ENCODE measurements around the gene MICAL1.
"Not testable (repeated sequence)": the region's sequence is repeated elsewhere in the genome, so short reads cannot be mapped to it uniquely, and the experiment has no call there.

MICAL1 gene

DNA sequence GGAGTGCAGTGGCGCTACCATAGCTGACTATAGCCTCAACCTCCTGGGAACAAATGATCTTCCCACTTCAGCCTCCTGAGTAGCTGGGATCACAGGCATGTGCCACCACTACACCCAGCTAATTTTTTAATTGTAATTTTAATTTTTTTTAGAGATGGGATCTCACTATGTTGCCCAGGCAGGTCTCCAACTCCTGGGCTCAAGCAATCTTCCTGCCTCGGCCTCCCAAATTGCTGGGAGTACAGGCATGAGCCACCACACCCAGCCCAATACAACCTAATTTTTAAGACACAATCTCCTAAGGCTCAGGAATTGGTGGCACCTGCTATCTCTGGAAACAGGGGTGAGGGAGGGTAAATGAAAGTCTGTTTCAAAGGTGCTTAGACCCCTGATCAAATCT, 21.6 kb upstream of the MICAL1 start:
- no peak for DNase-seq

DNA sequence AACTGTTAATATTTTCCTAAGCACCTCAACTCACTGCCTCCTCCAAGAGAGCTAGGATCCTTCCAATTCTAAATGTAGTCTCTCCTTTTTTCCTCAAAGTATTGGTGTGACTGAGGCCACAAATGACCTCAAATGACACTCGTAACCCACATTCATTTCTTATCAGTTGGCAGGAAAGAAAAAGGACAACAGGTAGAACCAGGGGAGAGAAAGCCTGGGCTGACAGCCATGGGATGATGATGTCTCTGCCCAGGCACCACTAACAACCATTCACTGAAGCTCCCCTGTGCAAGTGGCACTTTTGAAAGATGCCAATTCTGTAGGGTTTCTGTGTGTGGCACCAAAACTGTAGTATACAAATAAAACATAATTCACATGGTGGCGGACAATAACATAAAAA, 20.1 kb upstream of the MICAL1 start:
- no peak for DNase-seq

DNA sequence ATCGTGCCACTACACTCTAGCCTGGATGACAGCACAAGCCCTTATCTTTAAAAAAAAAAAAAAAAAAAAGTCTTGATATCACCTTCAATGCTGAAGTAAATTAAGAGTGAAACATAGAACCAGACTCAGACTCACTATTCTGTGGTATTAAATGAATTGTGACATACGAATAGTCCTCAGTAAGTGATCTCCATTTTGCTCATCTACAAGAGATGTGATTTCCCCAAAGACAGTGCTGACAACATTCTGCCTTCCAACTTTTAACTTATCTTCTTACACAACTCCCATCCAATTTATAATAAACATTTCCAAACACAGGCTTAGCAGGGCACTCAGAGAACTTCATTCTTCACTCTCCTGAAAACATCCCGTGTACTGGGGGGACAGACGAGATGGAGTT, 19.4 kb upstream of the MICAL1 start:
- DNase-seq = no peak

DNA sequence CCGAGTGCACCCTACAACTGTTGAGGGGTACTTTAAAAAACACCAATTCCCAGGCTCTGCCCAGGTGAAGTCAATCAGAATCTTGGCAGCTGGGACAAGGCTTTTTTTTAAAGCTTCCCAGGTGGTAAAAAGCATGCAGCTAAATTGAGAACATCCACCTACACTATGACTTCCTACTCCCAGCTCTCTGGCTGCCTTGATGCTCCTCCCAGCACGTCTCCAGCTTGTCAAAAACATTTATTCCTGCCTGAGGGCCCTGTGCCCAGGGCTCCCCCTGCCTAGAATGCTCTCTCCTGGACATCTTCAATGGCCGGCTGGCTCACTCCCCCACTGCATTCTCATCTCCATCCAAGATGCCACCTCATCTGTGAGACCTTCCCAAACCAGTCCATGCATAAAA, 17.5 kb upstream of the MICAL1 start:
- no peak for DNase-seq

DNA sequence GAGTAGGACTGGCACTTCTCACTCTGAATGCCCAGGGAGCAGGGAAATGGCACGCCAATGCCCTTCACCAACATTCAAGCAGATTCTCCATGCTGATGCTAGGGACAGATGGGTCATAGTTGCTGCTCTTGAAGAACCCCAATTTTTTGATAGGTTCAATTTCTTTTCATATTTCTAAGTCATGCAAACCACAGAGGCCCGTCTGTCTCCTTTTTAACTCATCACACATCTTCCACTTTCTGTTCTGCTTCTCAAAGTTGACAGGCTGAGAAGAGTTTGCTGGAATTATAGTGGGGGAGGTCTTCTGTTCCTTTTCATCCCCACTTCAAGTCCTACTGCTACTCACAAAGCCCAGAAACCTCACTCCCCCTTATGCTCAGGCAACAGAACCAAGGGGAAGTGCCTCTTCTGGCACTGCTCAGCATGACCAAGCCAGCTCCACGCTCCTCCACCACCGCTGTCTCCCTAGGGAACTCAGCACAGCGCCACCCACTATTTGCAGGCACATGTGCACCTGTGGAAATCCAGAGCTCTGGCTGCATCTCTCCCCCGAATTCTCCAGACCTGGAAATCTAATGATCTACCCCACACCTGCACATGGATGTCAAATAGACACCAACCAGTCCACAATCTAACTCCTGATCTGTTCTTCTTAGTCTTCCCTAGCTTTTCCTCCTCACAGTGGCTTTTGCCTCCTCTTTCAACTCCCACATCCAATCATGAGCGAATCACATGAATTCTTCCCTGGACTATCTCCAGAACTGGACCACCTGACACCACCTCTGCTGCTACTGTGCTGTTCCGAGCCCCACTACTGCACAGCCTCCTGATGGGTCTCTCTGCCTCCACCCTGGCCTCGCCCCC, 16.8 kb upstream of the MICAL1 start:
- no peak for DNase-seq

DNA sequence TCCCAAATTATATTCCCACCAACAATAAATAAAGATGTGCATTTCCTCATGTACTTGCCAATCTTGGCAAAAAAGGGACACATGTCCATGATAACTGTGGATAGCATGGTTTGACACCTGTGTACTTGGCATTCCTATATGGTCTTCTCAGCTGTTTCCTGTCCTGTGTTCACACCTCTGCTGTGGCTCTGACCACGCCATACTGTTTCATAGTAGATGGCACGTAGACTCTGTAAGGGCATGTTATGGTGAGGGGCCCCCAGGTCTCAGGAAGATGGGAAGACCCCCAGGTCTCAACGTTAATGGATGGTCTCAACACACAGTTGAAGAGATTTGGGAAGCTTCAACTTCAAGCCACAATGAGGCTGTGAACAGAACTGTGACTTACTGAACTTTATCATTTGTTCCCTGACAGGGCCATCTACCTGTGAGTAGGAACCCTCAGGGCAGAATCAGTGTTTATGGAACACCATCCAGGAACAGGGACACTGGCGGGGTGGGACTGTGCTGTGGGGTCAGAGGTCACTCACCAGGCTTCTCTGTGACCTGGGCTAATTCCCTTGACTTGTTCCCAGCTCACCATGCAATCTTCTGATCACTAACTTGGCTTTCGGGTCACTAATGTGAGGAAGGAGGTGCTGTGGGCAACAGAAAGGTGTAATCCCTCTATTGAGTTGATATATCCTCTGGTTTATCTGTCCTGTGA, 15.7 kb upstream of the MICAL1 start:
- no peak for DNase-seq

DNA sequence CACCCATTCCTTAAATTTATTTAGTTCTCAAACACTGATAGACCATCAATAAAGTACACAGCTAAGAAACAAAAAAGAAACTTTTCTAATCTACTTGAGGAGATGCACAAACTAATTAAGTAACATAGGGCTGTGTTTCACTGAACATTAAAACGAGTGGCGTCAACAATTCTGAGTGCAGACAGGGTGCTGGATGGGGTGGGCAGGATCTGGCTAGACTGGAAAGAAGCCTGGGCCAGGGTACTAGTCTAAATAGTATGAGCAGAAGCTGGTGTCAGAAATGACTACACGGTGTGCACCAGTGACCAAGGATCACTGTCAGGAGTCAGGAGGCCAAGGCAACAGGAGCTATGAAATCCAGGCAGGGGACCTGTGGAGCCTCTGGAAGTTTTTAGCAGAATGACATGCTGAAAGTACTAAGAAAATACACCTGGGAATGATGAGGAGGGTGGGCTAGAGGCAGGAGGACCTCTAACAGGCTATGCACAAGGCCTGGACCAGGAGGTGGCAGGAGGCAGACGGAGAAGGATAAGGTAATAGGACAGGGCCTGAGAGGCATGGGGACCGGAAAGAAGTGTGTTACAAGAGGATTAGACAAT, 14.1 kb upstream of the MICAL1 start:
- no peak for DNase-seq

DNA sequence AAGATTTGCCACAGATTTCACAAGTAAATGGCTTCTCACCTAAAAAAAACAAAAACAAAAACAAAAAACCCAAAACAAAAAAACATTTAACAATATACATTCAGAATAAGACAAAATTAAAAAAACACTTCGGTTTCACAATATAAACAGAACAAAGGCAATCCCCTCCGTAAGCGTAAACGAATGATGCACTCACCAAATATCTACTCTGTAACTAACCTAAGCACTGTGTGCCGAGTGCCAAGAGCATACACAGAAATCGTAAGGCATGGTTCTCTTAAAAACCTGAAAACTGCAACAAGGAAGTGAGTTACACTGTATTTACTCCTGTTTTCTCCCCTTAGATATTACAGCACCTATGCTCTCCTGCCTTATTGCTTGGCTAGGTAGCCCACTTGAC, 12.1 kb upstream of the MICAL1 start:
- DNase-seq = no peak

DNA sequence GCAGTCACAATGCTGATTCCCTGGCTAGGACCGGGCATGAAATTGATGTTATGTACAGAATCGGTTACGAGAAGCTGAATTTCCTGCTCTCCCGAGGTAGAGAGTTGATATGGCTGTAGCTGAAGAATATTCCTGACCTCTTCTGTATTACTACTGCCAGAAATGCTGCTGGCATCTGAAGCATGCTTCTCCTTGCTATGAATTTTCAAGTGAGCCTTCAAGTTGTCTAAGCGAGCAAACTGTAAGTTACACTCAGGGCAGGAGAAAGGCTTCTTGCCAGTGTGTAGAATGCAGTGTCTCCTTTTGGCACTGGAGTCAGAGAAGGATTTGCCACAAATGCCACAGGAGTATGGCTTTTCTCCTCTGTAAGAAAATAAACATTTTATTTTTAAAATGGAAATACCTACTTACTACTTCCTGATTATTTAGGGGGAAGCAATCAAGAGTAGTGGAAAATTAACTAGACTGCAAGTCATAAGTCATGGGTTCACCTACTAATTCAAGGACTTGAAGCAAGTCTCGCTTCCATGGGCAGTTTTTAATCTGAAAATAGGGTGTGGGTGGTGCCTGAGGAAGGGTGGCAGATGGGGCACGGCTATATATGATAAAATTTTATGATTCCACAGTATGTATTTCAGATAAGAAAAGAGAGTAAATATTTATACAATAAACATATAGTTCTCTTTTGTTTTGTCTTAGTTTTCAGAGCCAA, 10.8 kb upstream of the MICAL1 start:
- no peak for DNase-seq

DNA sequence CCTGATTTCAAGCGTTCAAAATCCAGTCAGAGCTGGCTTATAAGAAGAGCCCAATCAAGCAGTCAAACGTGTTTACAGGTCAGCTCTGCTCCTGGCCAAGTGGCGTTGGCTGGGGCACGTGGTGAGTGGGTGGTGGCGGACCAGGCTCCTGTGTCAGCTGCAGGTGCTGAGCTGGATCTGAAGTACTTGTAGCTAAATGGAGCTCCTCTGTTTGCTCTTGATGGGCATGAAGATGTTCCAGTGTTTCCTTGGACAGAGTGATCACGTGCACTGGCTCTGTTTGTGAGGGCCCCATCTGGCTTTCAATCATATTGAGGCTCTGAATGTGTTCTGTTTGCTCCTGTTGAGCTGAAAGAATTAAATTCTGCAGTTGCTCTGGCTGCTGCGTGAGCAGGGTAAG, 10.2 kb upstream of the MICAL1 start:
- DNase-seq = peak; percentile 69

DNA sequence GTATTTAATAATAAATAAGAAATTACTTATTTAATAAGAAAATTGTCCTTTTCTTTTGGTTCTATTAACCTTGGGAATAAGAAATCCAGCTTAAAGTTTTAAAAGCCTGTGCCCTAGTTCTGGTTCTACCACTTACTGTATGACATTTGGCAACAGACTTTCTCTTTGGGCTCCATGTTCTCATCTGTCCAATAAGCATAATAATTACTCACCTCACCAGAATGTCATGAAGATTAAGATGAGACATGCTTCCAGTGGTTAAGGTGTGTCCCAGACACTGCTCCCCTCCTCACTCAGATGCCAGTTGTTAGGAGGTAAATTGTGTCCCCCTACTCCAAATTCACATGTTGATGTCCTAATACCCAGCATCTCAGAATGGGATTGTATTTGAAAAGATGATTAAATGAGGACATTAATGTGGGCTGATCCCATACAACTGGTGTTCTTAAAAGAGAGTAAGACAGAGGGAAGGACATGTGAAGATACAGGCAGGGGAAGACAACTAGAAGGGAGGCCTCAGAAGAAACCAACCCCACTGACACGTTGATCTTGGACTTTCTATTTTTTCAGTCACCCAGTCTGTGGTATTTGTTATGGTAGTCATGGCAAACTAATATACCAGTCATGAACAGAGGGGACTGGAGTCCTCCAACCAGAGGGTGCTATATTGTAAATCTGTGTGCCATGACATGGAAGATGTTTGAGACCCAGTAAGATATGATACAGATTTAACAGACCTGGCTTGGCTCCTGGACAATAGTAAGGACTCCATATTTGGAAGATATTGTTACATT, 6.4 kb upstream of the MICAL1 start:
- DNase-seq = no peak

DNA sequence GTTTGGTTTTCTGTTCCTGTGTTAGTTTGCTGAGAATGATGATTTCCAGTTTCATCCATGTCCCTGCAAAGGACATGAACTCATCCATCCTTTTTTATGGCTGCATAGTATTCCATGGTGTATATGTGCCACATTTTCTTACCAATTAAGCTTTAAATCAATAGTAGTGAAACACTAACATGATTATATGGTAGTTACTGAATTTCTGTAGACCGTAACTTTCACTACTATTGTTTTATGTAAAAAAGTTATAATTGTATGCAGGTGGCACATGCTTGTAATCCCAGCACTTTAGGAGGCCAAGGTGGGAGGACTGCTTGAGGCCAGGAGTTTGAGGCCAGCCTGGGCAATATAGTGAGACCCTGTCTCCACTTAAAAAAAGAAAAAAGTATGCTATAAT, 5.6 kb upstream of the MICAL1 start:
- not testable (repeated sequence) for DNase-seq

DNA sequence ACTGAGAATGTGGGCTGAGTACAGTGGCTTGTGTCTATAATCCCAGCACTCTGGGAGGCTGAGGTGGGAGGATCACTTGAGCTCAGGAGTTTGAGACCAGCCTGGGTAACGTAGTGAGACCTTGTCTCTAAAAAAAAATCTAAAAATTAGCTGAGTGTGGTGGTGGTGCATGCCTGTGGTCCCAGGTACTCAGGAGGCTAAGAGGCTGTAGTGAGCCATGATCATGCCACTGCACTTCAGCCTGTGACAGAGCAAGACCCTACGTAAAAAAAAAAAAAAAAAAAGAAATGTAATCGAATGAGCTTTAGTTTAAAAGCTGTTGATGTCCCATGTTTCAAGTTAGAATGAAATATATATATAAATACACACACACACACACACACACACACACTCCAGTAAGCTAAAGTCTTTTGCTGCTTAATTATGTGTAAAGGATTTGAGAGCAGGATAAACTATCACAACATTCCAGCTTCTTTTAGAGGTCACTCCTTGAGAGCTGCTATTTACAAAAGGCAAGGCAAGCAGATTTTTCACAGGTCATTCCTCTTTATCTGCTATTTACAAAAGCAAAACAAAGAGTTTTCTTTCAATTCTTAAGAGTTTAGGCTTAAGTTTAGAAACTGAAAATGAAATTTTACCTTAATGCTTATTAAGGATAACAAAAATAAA, 4.7 kb upstream of the MICAL1 start:
- DNase-seq = no peak

DNA sequence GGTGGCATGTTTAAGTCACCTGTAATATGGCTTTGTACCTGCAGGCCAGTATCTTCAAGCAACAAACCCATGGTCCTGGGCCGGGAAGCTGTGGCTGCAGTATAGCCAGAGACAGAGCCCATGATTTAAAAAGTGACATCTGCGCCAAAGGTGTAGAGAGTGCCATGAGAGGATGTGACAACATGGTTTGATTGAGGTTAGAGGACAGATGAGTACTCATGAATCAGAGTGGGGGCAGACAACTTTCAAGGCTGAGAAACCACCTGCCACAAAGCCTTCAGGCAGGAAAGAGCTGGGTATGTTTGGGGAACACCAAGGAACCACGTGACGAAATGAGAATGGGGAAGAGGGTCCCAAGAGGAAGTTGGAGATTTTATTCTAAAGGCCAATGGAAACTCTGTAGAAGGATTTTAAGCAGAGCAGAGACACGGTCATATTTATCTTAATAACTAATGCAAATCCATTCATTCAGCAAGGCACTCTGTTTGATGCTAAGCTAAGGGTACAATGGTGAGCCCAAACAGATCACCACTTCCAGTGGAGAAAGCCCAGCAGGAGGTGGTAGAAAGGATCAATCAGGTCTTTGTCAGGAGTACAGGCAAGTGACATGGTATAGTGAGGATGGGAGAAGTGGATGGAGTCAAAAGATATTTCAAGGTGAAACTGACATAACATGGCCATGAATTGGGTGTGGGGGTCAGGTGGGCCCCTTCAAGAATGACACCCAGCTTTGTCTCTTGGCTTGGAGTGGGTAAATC, 3.4 kb upstream of the MICAL1 start:
- DNase-seq = no peak

DNA sequence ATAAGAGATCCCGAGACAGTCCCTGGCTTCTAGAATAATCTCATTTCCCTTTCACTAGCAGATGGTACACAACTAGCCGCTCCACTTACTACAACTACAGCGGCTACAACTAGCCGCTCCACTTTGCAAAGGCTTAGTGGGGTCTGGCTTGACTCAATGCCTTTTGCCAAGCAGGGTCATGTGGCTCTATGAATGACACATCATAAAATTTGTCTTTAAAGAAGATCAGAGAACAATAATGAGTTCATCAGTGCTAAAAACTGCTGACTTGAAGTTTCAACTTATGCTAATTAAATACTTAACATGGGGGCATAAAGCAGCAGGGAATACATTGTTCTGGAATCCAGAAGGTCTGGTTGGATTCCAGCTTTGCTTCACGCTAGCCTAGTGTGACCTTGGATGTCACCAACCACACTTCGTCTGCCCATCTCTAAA, 2.0 kb upstream of the MICAL1 start:
- DNase-seq = no peak

DNA sequence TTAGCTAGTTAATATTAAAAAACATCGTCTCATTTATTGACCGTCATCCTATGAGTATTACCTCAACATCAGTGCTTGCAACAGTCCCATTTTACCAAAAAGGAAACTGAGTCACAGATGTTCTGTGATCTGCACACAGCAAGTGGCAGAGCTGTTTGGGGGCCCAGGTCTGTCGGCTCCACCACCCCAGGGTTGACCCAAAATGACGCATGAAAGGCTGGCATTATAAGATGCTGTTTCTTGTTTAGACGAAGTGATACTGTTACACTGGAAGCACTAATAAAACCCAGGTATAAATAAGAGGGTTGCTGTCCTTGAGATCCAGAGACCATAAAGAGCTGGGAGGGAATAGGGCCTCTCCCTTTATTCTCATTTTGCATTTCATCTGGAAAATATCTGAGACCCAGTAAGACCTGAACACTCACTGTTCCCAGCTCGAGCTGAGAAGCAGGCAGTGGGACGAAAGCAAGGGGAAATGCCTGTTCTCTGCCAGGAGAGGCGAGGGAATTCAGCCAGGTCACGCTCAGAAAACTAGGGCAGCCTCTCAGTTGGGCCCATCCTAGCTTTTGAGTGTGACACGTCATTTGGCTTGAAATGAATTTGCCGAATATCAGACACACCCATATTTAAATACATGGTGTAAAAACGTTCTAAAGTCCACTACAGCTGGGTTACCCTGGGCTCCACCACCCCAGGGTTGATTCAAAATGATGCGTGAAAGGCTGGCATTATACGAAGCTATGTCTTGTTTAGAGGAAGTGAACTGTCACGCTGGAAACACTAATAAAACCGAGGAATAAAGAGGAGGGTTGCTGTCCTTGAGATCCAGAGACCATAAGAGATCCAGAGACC, 1.4 kb upstream of the MICAL1 start:
- DNase-seq = no peak

DNA sequence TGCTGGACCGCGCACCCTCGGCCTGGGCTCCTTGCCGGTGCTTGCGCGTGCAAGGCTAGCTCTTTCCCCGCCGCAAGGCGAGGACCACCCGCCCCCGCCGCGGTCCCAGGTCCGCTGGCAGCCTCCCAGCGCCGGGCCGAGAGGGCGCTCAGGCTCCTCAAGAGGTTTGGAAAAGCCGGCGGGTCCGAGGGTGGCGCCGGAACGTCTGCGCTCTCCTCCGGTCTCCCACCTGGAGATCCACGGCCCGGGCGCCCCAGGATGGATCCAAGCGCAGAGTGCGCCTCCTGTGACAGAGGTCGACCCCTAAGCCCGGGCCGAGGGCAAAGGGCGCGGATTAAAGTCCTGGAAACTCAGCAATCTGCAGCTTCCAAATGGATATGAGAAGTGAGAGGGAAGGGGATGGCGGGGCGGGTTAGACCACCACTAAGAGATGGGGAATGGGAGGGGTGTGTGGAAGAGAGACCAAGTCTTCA, 575 bp upstream of the MICAL1 start:
- DNase-seq = no peak

DNA sequence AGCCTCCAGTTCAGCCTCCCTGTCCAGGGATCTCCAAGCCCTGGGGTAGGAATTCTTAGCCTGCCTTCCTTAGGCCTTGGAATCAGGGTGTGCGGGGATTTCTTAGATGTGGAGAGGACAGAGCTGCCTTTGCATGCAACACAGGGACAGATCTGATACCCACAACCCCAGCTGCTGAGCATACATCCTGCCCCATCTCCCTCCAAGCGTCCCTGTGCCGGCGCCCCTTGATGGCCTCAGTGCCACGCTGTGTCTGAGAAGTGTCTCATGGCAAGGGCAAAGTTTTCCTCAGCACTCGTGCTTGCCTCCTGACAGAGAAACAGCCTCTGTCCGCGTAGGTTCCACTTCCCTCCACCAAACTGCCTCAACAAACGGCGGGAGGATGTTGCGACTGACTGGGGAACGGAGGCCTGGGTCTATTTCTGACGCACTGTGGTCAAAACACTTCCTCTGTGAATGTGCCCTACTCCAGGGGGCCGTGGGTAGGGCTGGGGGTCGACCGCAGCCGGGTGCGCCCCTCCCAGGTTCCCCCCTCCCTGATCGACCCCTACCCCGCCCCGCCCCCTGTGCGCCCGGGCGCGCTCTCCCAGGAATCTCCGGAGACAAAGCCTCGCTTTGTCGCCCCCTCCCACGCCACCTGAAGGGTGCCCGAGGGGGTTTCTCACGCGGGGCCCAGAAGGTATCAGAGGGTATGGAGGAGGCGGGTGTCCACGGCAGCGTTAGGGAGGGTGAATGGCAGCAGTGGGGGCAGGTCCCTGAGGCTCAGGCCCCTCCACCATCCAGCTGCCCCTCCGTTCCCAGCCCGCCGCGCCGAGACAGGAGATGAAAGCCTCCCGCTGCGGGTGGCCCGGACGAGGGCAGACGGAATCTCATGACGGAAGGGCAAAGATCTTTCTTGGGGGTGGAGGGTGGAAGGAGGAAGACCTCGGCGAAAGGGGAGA, 806 bp downstream of the MICAL1 start:
- no peak for DNase-seq

All from NCI-H1092 (cell line).